H7 (cell line): ENCODE results near the gene THRAP3. TPM values are rescaled to one million over a fixed set of nuclear protein-coding genes. Genes with fewer than 3 reads are reported as not detected.
"Not testable (repeated sequence)": the region's sequence is repeated elsewhere in the genome, so short reads cannot be mapped to it uniquely, and the experiment has no call there.

Experiments
- DNase-seq: peaks from one replicate; pipeline ENCODE4 v3.0.0; 2012
- H3K27me3 ChIP-seq: 2 replicates; pipeline ENCODE4 v1.6.0; 2011; ENCODE audit warnings: mild to moderate bottlenecking, low read length; ENCODE audit not compliant: control insufficient read depth, insufficient read depth
- H3K36me3 ChIP-seq: replicated peaks from 2 replicates; pipeline ENCODE4 v1.5.1; 2011; ENCODE audit warnings: low read length; ENCODE audit not compliant: control insufficient read depth, insufficient read depth
- H3K4me3 ChIP-seq: 2 replicates; pipeline ENCODE4 v1.5.1; 2011; ENCODE audit warnings: low read depth, mild to moderate bottlenecking, control low read depth, low read length, moderate library complexity; ENCODE audit not compliant: insufficient read depth
- total RNA-seq: library from RNA; depleted of rRNA; stranded (reverse); fragments of >200 nt; shearing (Covaris generic); gene quantifications from 2 replicates; pipeline ENCODE4 v1.2.3, GENCODE V29; 2014

The THRAP3 gene
- total RNA-seq, 1 experiment from 2014 or later: 90.7 TPM

DNA sequence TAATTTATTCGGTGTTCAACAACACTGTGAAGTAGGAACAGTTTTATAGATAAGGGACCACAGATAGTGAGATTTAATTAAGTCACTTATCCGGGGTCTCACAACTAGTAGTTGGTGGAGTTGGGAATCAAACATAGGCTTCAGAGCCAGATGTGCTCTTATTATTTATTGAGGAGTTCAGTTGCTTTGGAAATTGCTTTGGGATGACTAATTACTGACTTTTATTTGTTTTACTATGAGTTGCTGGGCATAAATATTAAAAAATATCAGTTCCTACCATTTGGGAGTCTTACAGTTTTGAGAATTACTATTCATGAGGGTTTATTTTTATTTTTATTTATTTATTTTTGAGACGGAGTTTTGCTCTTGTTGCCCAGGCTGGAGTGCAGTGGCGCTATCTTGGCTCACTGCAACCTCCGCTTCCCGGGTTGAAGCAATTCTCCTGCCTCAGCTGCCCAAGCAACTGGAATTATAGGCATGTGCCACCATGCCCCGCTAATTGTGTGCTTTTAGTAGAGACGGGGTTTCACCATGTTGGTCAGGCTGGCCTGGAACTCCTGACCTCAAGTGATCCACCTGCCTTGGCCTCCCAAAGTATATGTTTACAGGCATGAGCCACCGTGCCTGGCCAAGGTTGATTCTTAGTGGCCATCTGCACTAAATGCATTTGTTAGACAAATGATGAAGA lies 27.7 kb downstream of the THRAP3 start:
- H3K4me3 ChIP-seq: no peak overlapping the region
- no peak for DNase-seq
- H3K36me3 ChIP-seq: no peaks in the 10 kb centered on the region
- H3K27me3 ChIP-seq: no peaks in the 10 kb centered on the region

DNA sequence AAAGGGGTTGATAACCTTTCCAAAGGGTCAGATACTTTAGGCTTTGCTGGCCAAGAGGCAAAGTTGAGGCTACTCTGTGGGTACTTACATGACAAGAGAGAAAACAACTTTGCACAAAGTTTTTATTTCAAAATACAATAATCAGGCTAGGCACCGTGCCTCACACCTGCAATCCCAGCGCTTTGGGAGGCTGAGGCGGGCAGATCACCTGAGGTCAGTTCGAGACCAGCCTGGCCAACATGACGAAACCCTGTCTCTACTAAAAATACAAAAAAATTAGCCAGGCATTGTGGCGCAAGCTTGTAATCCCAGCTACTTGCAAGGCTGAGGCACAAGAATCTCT lies 28.2 kb downstream of the THRAP3 start:
- DNase-seq, H3K27me3 ChIP-seq, H3K36me3 ChIP-seq, H3K4me3 ChIP-seq: not testable (repeated sequence)

DNA sequence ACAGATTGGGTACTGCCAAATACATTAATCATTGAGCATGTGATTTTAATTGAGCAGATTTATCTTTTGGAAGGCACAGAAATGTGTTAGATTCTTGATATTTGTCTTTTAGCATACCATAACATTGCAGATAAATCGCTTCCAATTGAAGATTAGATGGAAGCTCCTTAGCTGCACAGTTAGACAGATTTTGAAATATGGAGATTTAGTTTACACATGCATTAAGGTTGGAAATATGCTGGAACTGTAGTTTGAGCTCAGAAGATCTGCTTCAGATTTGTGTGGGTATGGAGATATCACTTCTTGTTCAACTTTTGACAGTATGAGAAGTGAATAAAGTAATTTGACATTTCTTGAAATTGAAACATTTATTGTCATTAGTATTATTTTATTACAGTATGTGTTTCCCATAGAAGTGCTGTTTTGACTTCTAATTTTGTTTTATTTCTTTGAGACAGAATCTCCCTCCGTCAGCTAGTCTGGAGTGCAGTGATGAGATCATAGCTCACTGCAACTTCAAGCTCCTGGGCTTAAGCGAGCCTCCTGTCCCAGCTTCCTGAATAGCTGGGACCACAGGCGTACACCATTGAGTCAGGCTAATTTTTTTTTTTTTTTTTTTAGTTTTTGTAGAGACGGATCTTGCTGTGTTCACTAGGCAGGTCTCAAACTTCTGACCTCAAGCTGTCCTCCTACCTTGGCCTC lies 29.1 kb downstream of the THRAP3 start:
- DNase-seq: no peak
- H3K27me3 ChIP-seq: no peaks in the 10 kb centered on the region
- no peak overlapping the region for H3K4me3 ChIP-seq
- no peaks in the 10 kb centered on the region for H3K36me3 ChIP-seq

DNA sequence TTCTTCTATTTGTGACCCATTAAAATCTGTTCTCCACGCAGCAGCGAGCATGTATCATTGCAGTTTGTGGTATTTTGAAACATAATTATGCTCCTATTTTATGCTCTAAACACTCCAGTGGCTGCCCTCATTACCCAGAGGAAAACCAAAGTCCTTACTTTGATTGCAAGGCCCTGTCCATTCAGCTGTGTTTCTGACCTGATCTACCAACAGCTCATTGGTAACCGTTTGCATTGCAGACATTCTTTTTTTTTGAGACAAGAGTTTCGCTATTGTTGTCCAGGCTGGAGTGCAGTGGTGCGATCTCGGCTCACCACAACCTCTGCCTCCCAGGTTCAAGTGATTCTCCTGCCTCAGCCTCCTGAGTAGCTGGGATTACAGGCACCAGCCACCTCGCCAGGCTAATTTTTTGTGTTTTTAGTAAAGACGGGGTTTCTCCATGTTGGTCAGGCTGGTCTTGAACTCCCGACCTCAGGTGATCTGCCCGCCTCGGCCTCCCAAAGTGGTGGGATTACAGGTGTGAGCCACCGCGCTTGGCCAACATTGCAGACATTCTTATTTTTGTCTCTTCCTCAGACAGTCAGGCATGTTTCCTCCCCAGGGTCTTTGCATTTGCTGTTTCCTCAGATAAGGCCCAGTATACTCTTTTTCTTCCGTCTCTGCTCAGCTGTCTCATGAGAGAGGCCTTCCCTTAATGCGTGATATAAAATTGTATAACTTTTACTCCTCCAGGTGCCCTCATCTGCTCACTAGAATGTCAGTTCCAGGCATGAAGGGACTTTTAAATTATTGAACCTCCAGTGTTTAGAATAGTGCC lies 32.5 kb downstream of the THRAP3 start:
- H3K36me3 ChIP-seq: peaks cover 4% of the 10 kb centered on the region
- no peak for DNase-seq
- no peak overlapping the region for H3K4me3 ChIP-seq
- no peaks in the 10 kb centered on the region for H3K27me3 ChIP-seq

DNA sequence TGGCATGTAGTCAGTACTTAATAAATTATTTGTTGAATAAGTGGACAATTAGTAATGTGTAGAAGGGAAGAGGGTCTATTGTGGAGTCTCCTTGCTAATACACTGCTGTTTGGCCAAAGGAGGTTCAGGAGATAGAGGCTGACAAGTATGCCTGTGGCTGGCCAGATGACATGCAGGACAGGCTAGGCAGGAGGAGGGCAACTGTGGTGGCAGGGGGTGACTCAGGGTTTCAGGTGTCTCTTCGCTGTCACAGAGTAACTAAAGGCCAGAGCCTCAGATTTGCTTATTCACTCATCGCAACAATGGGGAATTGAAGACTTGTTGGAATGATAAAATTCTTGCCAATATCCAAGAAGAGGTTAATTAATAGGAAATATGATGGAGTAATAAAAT lies 33.1 kb downstream of the THRAP3 start:
- Histone ChIP-seq H3K36me3 (peaks cover 4% of the 10 kb centered on the region), H3K27me3 (no peaks in the 10 kb centered on the region), H3K4me3 (no peak overlapping the region)
- DNase-seq: peak; percentile 24

DNA sequence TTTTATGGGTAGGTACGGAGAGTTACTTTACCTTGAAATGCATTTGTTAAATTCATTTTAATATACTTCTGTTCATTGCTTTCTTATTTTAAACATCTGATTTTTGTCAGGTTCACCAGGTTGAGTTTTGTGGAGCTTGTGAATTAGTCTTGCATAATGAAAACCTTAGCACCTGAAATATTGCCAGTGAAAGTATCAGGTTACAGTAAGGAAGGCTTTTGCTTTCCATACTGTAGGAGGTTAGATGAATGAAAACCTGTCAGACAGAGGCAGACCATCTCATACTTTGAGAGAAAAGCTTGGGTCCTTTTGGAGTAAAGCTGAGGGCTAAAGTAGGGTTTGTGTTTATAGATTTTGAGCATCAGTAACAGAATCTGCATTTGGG lies 34.7 kb downstream of the THRAP3 start:
- DNase-seq: no peak
- Histone ChIP-seq H3K4me3 (no peak overlapping the region), H3K36me3 (peaks cover 4% of the 10 kb centered on the region)

DNA sequence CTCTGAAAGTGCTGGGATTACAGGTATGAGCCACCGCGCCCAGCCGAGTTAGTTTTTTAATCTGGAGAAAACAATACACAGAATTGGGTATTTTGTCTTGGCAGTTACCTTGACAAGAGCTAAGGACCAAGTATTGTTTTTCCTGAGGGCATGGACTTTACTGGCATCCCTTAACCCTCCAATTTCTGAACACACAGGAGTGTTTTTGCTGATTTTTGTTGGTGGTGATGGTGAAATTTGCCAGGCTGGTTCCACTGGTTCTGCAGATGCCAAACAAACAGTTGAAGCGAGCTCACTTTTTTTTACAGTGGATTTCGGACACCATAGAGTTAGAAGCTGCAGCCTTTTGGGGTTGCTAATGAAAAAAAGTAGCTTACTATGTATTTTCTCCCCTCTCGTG lies 44.7 kb downstream of the THRAP3 start:
- DNase-seq: no peak
- Histone ChIP-seq H3K4me3 (no peak overlapping the region), H3K27me3 (no peaks in the 10 kb centered on the region), H3K36me3 (peaks cover 10% of the 10 kb centered on the region)

More for the DNA sequence above, 34.7 kb downstream of the THRAP3 start:
- no peaks in the 10 kb centered on the region for H3K27me3 ChIP-seq

DNA sequence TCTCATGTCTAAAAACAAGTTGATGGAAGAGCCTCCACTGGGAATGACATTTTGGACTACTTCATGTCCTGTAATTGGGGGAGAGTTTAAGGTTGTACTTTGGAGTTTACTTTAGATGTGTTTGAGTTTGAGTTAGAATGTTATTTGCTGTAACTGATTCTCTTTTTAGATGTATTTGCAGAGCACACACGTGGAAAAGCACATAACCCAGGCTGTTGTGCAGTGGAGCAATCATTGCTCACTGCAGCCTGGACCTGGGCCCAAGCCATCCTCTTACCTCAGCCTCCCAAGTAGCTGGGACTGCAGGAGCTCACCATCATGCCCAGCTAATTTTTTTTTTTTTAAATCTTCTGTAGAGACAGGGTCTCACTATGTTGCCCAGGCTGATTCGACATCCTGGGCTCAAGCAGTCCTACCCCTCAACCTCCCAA lies 45.2 kb downstream of the THRAP3 start:
- H3K36me3 ChIP-seq: peaks cover 9% of the 10 kb centered on the region
- no peak overlapping the region for H3K4me3 ChIP-seq
- no peaks in the 10 kb centered on the region for H3K27me3 ChIP-seq
- no peak for DNase-seq

DNA sequence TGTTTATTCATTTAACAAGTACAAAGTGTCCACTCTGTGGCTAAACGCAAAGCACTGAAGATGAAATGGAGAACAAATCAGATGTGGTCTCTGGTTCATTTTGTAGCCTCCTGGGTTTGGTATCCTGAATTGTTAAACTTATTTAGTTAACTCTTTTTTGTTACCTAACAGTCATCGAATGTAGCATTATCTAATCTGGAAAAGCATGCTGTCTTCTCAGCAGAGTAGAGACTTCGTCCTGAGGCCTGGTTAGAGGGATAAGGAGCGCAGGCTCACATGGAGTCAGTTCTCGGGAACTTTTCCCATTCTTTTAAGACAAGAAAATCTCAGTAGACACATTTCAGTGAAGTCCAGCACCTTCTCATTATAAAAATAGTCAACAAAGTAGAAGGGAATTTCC lies 48.8 kb downstream of the THRAP3 start:
- H3K4me3 ChIP-seq: no peak overlapping the region
- no peaks in the 10 kb centered on the region for H3K27me3 ChIP-seq
- DNase-seq: no peak
- peaks cover 9% of the 10 kb centered on the region for H3K36me3 ChIP-seq

DNA sequence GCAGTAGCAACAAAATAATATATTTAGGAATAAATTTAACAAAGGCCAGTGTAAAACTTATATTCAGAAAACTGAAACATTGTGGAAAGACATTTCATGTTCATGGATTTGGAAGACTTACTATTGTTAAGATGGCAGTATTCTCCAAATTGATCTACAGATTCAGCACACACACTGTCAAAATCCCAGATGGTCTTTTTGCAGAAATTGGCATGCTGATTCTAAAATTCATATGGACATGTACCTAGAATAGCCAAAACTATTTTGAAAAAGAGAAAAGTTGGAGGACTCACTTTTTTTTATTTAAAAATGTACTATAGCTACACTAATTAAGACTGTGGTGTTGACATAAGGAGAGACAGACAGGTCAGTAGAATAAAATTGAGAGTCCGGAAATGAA lies 50.0 kb downstream of the THRAP3 start:
- Histone ChIP-seq H3K36me3 (peaks cover 6% of the 10 kb centered on the region), H3K4me3 (no peak overlapping the region), H3K27me3 (no peaks in the 10 kb centered on the region)
- DNase-seq: no peak

DNA sequence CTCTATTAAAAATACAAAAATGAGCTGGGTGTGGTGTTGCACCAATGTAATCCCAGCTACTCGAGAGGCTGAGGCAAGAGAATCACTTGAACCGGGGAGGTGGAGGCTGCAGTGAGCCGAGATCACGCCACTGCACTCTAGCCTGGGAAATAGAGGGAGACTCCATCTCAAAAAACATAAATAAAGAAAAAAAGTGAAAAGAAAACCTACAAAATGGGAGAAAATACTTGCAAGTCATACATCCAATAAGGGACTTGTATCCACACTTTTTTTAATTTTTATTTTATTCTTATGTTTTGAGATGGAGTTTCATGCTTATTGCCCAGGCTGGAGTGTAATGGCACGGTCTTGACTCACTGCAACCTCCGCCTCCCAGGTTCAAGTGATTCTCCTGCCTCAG lies 52.4 kb downstream of the THRAP3 start:
- Histone ChIP-seq H3K4me3 (no peak overlapping the region), H3K36me3 (peaks cover 3% of the 10 kb centered on the region), H3K27me3 (no peaks in the 10 kb centered on the region)
- no peak for DNase-seq

DNA sequence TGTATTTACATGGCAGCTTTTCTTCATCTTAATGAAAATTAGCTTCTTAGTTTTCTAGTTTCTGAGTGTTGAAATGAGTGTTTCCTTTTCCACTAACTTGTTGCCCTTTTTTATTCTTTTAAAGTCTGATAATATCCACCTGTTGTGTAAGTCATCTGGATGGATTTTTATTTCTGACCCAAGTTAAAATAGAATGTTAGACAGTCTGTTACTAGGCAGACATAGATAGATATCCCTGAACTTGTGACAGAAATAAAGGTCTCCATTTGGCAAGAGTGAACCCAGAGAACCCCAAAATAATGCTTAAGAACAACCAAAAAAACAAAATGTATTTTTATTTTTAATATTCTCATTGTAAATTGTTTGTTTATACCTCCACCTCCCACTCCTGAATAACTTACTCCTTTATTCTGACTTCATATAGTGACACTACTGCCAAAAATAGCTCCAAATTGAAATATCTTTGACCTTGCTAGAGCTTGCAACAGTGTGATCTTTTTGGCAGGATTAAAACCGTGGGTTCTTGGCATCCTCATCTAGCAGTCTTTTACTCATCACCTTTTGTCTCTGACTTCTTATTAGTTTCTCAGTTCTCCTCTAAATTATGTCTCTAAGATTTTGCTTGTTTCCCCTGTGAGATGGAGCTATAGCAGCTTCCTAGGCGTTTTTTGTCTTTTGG lies 55.0 kb downstream of the THRAP3 start:
- H3K4me3 ChIP-seq: no peak overlapping the region
- no peaks in the 10 kb centered on the region for H3K27me3 ChIP-seq
- H3K36me3 ChIP-seq: peaks cover 7% of the 10 kb centered on the region
- DNase-seq: no peak

DNA sequence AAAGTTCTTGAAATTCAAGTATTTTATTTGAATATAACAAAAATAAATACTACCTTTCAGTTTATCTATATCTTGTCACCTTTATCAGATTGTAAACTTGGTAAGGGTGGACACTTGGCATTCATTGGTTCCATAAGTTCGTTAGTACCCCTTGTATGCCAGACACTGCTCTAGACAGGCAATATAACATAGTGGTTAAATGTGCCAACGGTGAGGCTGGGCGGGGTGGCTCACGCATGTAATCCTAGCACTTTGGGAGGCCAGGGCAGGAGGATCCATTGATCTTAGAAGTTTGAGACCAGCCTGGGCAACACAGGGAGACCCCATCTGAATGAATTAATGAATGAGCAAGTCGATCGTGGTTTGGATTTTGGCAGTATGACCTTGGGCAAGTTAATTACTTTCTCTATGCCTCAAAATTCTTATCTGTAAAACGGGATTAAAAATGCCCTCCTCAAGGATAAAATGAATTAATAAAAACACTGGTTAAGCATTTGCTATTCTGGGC lies 55.6 kb downstream of the THRAP3 start:
- DNase-seq: no peak
- Histone ChIP-seq H3K4me3 (no peak overlapping the region), H3K36me3 (peaks cover 7% of the 10 kb centered on the region), H3K27me3 (no peaks in the 10 kb centered on the region)

DNA sequence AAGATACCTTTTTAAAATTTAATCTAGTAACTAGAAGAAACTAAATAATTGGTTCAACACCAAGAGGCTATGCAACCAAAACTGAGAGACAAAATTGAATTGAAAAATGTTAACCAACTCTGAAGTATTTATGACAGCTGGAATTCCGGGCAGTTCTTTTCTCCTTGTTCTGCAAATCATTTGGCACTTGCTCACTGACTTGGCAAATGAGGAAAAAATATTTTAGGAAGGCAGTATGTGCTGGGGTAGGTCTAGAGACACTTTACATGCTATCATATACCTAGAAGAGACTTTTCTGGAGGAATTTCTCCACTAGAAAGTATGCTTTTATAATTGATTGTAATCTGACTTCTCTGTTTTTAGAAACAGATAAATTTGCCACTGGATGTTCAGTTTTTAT lies 59.8 kb downstream of the THRAP3 start:
- no peak overlapping the region for H3K4me3 ChIP-seq
- DNase-seq: no peak
- H3K27me3 ChIP-seq: no peaks in the 10 kb centered on the region
- peaks cover 26% of the 10 kb centered on the region for H3K36me3 ChIP-seq
